Keratinocyte (primary cell): ENCODE results near the gene CASP8.

ENCODE experiments used
- EZH2 ChIP-seq: IDR thresholded peaks from one replicate; pipeline ENCODE4 v1.6.1; 2012; ENCODE audit warnings: inconsistent platforms, mild to moderate bottlenecking, low read length, moderate library complexity
- TF ChIP-seq, protein P1 (sequence below), 3 experiments: IDR thresholded peaks in 1 of 3; conservative IDR thresholded peaks in 1 of 3; optimal IDR thresholded peaks in 1 of 3; 2 replicates in 2 of 3; 3 replicates in 1 of 3; pipeline versions ENCODE3 to v1.5.1; 2011; ENCODE audit warnings: low read length in 3 of 3, mild to moderate bottlenecking in 3 of 3, moderate library complexity in 2 of 3, control low read depth in 1 of 3, inconsistent platforms in 1 of 3; ENCODE audit not compliant: insufficient read depth in 2 of 3; ENCODE audit errors: extremely low read depth in 1 of 3

DNA sequence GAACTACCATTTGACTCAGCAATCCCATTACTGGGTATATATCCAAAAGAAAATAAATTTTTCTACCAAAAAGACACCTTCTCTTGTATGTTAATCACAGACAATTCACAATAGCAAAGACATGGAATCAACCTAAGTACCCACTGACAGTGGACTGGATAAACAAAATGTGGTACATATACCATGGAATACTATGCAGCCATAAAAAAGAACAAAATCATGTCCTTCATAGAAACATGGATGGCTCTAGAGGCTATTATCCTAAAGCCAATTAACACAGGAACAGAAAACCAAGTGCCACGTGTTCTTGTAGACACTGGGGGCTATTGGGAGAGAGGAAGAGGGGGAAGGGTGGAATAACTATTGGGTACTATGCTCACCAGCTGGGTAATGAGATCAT, 69.1 kb downstream of the CASP8 start:
- TF ChIP-seq, protein P1, sequence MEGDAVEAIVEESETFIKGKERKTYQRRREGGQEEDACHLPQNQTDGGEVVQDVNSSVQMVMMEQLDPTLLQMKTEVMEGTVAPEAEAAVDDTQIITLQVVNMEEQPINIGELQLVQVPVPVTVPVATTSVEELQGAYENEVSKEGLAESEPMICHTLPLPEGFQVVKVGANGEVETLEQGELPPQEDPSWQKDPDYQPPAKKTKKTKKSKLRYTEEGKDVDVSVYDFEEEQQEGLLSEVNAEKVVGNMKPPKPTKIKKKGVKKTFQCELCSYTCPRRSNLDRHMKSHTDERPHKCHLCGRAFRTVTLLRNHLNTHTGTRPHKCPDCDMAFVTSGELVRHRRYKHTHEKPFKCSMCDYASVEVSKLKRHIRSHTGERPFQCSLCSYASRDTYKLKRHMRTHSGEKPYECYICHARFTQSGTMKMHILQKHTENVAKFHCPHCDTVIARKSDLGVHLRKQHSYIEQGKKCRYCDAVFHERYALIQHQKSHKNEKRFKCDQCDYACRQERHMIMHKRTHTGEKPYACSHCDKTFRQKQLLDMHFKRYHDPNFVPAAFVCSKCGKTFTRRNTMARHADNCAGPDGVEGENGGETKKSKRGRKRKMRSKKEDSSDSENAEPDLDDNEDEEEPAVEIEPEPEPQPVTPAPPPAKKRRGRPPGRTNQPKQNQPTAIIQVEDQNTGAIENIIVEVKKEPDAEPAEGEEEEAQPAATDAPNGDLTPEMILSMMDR (optimal IDR thresholded peaks at IDR 0.05 in 1 of 3, IDR thresholded peaks at IDR 0.05 in 1 of 3, conservative IDR thresholded peaks at IDR 0.05 in 1 of 3; ENCODE audit: extremely low read depth in 1 of 3, insufficient read depth in 2 of 3, low read length in 3 of 3): no peak
- no peak for TF ChIP-seq EZH2
